H1 (cell line): Measurements from ENCODE around the gene GGT5. TPM values are rescaled to one million over a fixed set of nuclear protein-coding genes. Genes with fewer than 3 reads are reported as not detected.

ENCODE experiments used
- ATF2 ChIP-seq: IDR thresholded peaks from 2 replicates; pipeline ENCODE4 v1.6.1; 2012; ENCODE audit warnings: low read length, inconsistent platforms
- BACH1 ChIP-seq: IDR thresholded peaks from 2 replicates; pipeline ENCODE4 v1.6.1; 2012; ENCODE audit warnings: low read length, improper control_type of control experiment
- BCL11A ChIP-seq, 2 experiments: IDR thresholded peaks; one replicate each; pipeline ENCODE4 v1.6.1; 2011; ENCODE audit warnings: low read depth in 2 of 2, low read length in 2 of 2, mild to moderate bottlenecking in 2 of 2
- BRCA1 ChIP-seq: IDR thresholded peaks from 2 replicates; pipeline ENCODE4 v1.6.1; 2012; ENCODE audit warnings: low read depth, low read length, improper control_type of control experiment
- CBX8 ChIP-seq: fragments of 300-800, 300-1000 bp; sonication (generic); IDR thresholded peaks from 2 replicates; pipeline ENCODE4 v1.7.1; 2016; ENCODE audit warnings: low read depth, low read length, borderline replicate concordance
- CHD2 ChIP-seq: IDR thresholded peaks from 2 replicates; pipeline ENCODE4 v1.6.1; 2012; ENCODE audit warnings: low read length, improper control_type of control experiment
- CREB1 ChIP-seq: IDR thresholded peaks from 2 replicates; pipeline ENCODE4 v1.6.1; 2012; ENCODE audit warnings: inconsistent platforms
- CTCF ChIP-seq, 3 experiments: IDR thresholded peaks; 1 replicate in 2 of 3; 2 replicates in 1 of 3; pipeline versions ENCODE4 v1.5.1 to v1.6.1; 2011; ENCODE audit warnings: low read length in 3 of 3, mild to moderate bottlenecking in 3 of 3, inconsistent platforms in 2 of 3, low read depth in 1 of 3, moderate library complexity in 1 of 3; ENCODE audit not compliant: insufficient read depth in 1 of 3; ENCODE audit errors: control extremely low read depth in 1 of 3
- E2F6 ChIP-seq: IDR thresholded peaks from 2 replicates; pipeline ENCODE4 v1.6.1; 2012; ENCODE audit warnings: inconsistent platforms
- EZH2 ChIP-seq: fragments of 200-600 bp; sonication (generic); IDR thresholded peaks from 2 replicates; pipeline ENCODE4 v1.7.1; 2012; ENCODE audit warnings: low read depth, mild to moderate bottlenecking, moderate library complexity, low read length, inconsistent platforms; ENCODE audit not compliant: severe bottlenecking
- GABPA ChIP-seq: IDR thresholded peaks from 2 replicates; pipeline ENCODE4 v1.6.1; 2011; ENCODE audit warnings: mild to moderate bottlenecking, low read length, moderate library complexity, borderline replicate concordance; ENCODE audit not compliant: insufficient read depth
- KDM5A ChIP-seq: fragments of 200-600 bp; IDR thresholded peaks from 2 replicates; pipeline ENCODE4 v1.7.1; 2012; ENCODE audit warnings: mild to moderate bottlenecking, low read length, inconsistent platforms, mixed read lengths
- MAX ChIP-seq: IDR thresholded peaks from 2 replicates; pipeline ENCODE4 v1.6.1; 2012; ENCODE audit warnings: inconsistent platforms
- POLR2A ChIP-seq, 2 experiments: IDR thresholded peaks; 1 replicate in 1 of 2; 2 replicates in 1 of 2; pipeline ENCODE4 v1.6.1; 2011; ENCODE audit warnings: low read depth in 2 of 2, low read length in 2 of 2, mild to moderate bottlenecking in 2 of 2; ENCODE audit errors: control extremely low read depth in 1 of 2
- RAD21 ChIP-seq, 2 experiments: IDR thresholded peaks in 1 of 2; conservative IDR thresholded peaks in 1 of 2; 2 replicates each; pipeline ENCODE4 v1.6.1; 2011; ENCODE audit warnings: low read depth in 2 of 2, low read length in 2 of 2, improper control_type of control experiment in 1 of 2, inconsistent platforms in 1 of 2, mild to moderate bottlenecking in 1 of 2, moderate library complexity in 1 of 2
- RFX5 ChIP-seq: IDR thresholded peaks from 2 replicates; pipeline ENCODE4 v1.6.1; 2011; ENCODE audit warnings: low read depth, low read length, improper control_type of control experiment, borderline replicate concordance
- RNF2 ChIP-seq: fragments of 200-900, 300-1000 bp; sonication (generic); IDR thresholded peaks from 2 replicates; pipeline ENCODE4 v1.7.1; 2016; ENCODE audit warnings: borderline replicate concordance, low read depth, mild to moderate bottlenecking, antibody characterized with exemption, low read length; ENCODE audit not compliant: poor library complexity, severe bottlenecking; ENCODE audit errors: missing control alignments
- TBP ChIP-seq: IDR thresholded peaks from 2 replicates; pipeline ENCODE4 v1.6.1; 2011; ENCODE audit warnings: low read depth, low read length, improper control_type of control experiment
- polyA plus RNA-seq, 7 experiments: library from polyadenylated mRNA; depleted of rRNA in 3 of 7; stranded (reverse) in 5 of 7; unstranded in 2 of 7; fragments of >200 nt in 5 of 7; fragments of 200-250 nt in 2 of 7; gene quantifications; 1 replicate in 5 of 7; 2 replicates in 1 of 7; 4 replicates in 1 of 7; pipeline versions ENCODE4 v1.2.1 to v1.2.3, GENCODE V29; 2011 to 2013; ENCODE audit warnings: missing spikeins in 2 of 7, mixed read lengths in 2 of 7
- total RNA-seq: library from RNA; stranded (reverse); fragmentation: NEBNext Ultra II Directional; extraction: Animal tissue kit (Norgen Biotek cat#: 25700); gene quantifications from 2 replicates; pipeline ENCODE4 v1.2.1, GENCODE V29; 2021

The GGT5 gene
- total and polyA plus RNA-seq, 2 of the 8 experiments (the other 6 are each of a cell fraction or from before 2014, with no cell fraction given) = 0.05 TPM; not detected in 1

GRCh38 chr22:24189249-24190158 lies 55.4 kb downstream of the GGT5 start (continued):
- no peak for TF ChIP-seq E2F6
- no peak for TF ChIP-seq CREB1
- peak; percentile 96 to 98 (median 98) for TF ChIP-seq CTCF (IDR thresholded peaks at IDR 0.05; ENCODE audit: control extremely low read depth in 1 of 3, insufficient read depth in 1 of 3, low read depth in 1 of 3, low read length in 3 of 3)
- no peak for TF ChIP-seq TBP
- TF ChIP-seq BCL11A (IDR thresholded peaks at IDR 0.05; ENCODE audit: low read depth in 2 of 2, low read length in 2 of 2) = no peak
- TF ChIP-seq POLR2A (IDR thresholded peaks at IDR 0.05; ENCODE audit: control extremely low read depth in 1 of 2, low read depth in 2 of 2, low read length in 2 of 2) = no peak
- peak; percentile 21; the same call in 1 of the 2 replicates for TF ChIP-seq MAX
- no peak for TF ChIP-seq EZH2
- no peak for TF ChIP-seq KDM5A
- no peak for TF ChIP-seq BRCA1
- no peak for TF ChIP-seq ATF2
- TF ChIP-seq RAD21 (IDR thresholded peaks at IDR 0.05 in 1 of 2, conservative IDR thresholded peaks at IDR 0.05 in 1 of 2; ENCODE audit: low read depth in 2 of 2, low read length in 2 of 2) = peak; percentile 99
- TF ChIP-seq RNF2 = no peak
- 0 out of 2 replicates have a peak, but pooled peaks have one; percentile 57 for TF ChIP-seq GABPA
- TF ChIP-seq CBX8 = no peak
- TF ChIP-seq BACH1 = no peak
- no peak for TF ChIP-seq CHD2
- no peak for TF ChIP-seq RFX5
